Effector memory CD8-positive, alpha-beta T cell (primary cell): ENCODE data around the gene SLCO3A1.

ENCODE experiments used
- ATAC-seq: fragments of 150-1000 bp; cut with Tn5 transposase; replicated peaks from 2 replicates; pipeline ENCODE4 v1.10.0; 2021; ENCODE audit warnings: mild to moderate bottlenecking, moderate library complexity
- DNase-seq, 3 experiments: peaks; one replicate each; pipeline ENCODE4 v3.0.0; 2021
- H3K27ac Mint-ChIP-seq, 2 donors: one replicate each; pipeline ENCODE4 v1.8.0; 2022; ENCODE audit warnings: mild to moderate bottlenecking in 2 of 2, mixed read lengths in 2 of 2, moderate library complexity in 2 of 2
- H3K27me3 Mint-ChIP-seq, 2 donors: one replicate each; pipeline ENCODE4 v1.8.0; 2022; ENCODE audit warnings: mixed read lengths in 2 of 2
- H3K36me3 Mint-ChIP-seq: one replicate; pipeline ENCODE4 v1.8.0; 2022; ENCODE audit warnings: mild to moderate bottlenecking, moderate library complexity, mixed read lengths; ENCODE audit not compliant: insufficient read depth
- H3K4me1 Mint-ChIP-seq, 2 donors: one replicate each; pipeline ENCODE4 v1.8.0; 2022; ENCODE audit warnings: low read depth in 2 of 2, mixed read lengths in 2 of 2
- H3K4me3 Mint-ChIP-seq, 2 donors: one replicate each; pipeline ENCODE4 v1.8.0; 2022; ENCODE audit warnings: mild to moderate bottlenecking in 2 of 2, mixed read lengths in 2 of 2, moderate library complexity in 2 of 2
- H3K9me3 Mint-ChIP-seq, 2 donors: one replicate each; pipeline ENCODE4 v1.8.0; 2022; ENCODE audit warnings: mixed read lengths in 2 of 2

Gene SLCO3A1

DNA sequence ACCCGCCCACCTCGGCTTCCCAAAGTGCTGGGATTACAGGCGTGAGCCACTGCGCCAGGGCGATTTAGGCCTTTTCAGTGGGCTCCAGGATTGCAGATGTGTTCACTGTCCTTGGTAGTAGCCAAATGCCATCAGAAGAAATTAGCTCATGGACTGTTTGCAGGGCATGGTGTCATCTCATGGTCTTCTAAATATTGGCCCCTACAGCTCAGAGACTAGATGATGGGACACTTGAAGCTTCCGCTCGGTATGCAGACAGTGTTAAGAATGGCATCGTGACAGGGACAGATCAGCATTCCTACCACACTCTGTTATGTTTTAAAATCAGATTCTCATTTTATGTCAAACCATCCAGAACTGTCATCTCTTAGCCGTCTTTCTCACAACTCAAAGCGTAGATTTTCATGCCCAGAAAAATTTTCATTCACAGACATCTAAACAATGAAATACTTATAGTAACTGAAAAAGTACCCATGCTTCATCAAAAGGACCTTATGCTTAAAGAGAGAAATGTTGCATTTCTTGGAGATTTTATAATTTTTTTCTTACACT, 24.9 kb downstream of the SLCO3A1 start:
- Mint-ChIP-seq H3K36me3 (peaks cover 2% of the 10 kb centered on the region), H3K27me3 (no peaks in the 10 kb centered on the region), H3K4me1 (peaks cover 27 to 46% of the 10 kb centered on the region in 2 donors), H3K9me3 (no peaks in the 10 kb centered on the region), H3K27ac (peak overlapping the region; percentile 2 to 38), H3K4me3 (no peak overlapping the region)
- no peak for DNase-seq
- no peak for ATAC-seq

DNA sequence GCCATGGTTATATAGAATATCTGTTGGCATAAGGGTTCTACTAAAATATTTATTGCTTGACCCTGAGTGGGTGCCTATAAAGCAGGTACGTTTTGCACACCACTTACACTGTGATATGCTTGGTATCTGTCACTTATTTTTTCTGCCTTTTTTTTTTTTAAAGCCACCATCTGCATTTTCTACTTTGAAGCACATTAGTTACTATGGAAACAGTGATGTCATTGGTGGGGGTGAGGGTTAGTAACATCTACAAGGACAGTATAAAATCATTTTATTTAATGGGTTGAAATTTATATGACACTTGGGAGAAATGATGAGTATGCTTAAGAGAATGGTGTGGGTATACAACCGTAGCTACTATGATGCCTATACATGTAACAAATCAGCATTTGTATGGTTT, 25.6 kb downstream of the SLCO3A1 start:
- no peak for DNase-seq

DNA sequence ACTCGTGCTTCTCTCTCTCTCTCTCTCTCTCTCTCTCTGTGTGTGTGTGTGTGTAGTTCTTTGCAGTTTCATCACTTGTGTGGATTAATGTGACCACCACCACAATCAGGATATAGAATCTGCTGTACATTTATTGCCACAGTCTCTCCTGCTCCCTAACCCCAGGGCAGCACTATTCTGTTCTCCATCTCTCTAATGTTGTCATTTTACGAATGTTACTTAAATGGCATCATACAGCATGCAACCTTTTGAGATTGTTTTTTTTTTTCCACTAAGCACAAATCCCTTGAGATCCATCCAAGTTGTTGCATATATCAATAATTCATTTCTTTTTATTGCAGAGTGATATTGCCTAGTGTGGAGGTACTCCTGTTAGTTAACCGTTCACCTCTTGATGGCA, 26.9 kb downstream of the SLCO3A1 start:
- no peak overlapping the region for H3K4me3 Mint-ChIP-seq
- ATAC-seq (no peak), DNase-seq (no peak)
- no peaks in the 10 kb centered on the region for H3K27me3 Mint-ChIP-seq
- no peaks in the 10 kb centered on the region for H3K9me3 Mint-ChIP-seq
- peaks cover 29 to 43% of the 10 kb centered on the region in 2 donors for H3K4me1 Mint-ChIP-seq
- H3K36me3 Mint-ChIP-seq: peaks cover 9% of the 10 kb centered on the region
- peak overlapping the region; percentile 1 to 66 for H3K27ac Mint-ChIP-seq

More for the DNA sequence above, 25.6 kb downstream of the SLCO3A1 start:
- Mint-ChIP-seq H3K4me1 (peaks cover 31 to 48% of the 10 kb centered on the region in 2 donors), H3K36me3 (peaks cover 4% of the 10 kb centered on the region), H3K27ac (peak overlapping the region in 1 of 2 donors; percentile 38), H3K27me3 (no peaks in the 10 kb centered on the region), H3K9me3 (no peaks in the 10 kb centered on the region), H3K4me3 (no peak overlapping the region)
- no peak for ATAC-seq

DNA sequence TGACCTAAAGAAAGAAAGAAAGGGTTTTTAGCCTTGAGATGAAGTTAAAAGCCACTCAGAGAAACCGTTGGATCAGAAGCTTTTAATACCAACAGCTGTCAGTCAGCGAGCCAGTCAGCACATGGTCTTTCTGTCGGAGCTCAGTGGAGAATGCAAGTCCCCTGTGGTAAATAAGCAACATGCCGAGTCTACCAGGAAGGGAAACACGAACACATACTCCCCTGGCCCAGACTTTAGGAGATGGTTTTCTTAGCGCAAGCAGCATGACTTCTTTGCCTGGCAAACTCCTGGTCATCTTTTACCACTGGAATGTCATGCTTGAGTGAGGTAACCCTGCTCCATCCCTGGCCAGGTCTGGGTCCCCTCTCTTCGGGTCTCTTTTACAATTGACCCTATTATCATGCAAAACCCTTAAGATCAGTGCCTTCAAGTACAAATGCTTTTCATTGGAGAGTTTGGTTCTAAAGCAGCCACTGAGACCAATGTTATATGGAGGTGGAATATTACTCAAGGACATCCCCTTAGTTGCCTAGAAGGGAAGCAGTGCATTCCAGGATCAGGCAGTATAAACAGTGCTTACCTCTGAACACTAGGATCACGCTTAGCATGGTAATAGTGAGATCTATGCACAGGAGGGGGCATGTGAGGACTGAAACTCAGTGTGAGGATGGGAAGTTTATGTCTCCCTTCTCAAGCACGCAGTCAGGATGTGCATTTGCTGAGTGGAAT, 28.2 kb downstream of the SLCO3A1 start:
- Mint-ChIP-seq H3K4me3 (no peak overlapping the region), H3K9me3 (no peaks in the 10 kb centered on the region), H3K27me3 (no peaks in the 10 kb centered on the region), H3K27ac (no peak overlapping the region), H3K4me1 (peaks cover 39 to 46% of the 10 kb centered on the region in 2 donors), H3K36me3 (peaks cover 12% of the 10 kb centered on the region)
- ATAC-seq: no peak
- DNase-seq: no peak

DNA sequence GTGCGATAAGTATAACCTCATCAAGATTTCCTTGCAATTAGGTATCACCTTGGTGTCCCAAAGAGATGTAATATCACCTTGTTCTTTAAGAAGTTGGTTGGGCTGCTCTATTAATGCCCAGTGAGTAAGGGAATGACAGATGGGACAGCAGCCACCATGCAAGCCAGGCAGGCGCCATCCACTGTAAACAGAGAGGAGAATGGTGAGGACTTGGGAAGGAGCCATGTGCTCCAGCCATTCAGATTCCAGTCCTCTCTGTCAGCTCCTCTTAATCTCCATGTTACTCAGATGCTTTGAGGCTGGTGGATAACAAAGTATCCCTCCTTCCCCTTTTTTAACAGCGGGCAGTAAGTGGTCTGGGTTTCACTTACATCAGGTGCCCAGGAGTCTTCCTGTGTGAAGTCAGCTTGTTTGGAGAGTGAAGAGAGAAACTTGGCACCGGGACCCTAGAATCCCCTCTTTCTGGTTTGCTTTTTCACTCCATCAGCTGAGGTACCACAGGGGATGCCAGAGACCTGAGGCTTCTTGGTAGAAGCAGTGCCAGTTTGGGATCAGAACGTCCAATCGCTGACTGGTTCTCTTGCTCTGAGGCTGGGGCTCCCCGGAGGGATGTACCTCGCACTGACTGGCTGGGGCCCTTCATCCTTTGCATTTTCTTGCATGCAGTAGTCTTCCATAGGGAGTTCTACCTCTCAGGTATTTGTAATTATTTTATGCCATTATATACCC, 29.5 kb downstream of the SLCO3A1 start:
- H3K4me1 Mint-ChIP-seq: peaks cover 47 to 50% of the 10 kb centered on the region in 2 donors
- H3K4me3 Mint-ChIP-seq: no peak overlapping the region

DNA sequence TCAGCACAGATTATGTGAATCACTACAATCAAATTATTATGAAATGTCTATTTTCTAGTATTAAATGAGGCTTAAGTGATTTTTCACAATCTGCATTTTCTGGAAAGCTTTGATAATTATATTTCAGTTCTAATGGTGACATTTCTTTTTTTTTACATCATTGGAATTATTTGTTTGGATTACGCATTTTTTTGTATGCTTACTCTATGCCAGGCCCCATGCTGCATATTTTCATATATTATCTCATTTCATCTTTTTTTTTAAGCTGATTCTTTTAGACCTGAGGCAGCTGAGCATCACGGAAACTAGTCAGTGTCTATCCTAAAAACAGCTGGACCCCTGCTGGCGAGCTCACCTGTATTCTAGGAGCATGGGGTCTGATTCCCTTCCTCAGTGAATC, 31.1 kb downstream of the SLCO3A1 start:
- Mint-ChIP-seq H3K9me3 (no peaks in the 10 kb centered on the region), H3K4me3 (no peak overlapping the region), H3K27ac (no peak overlapping the region), H3K36me3 (peaks cover 12% of the 10 kb centered on the region), H3K4me1 (peaks cover 50 to 52% of the 10 kb centered on the region in 2 donors), H3K27me3 (no peaks in the 10 kb centered on the region)
- DNase-seq: no peak
- no peak for ATAC-seq

More for the DNA sequence above, 29.5 kb downstream of the SLCO3A1 start:
- no peaks in the 10 kb centered on the region for H3K9me3 Mint-ChIP-seq
- H3K27me3 Mint-ChIP-seq: no peaks in the 10 kb centered on the region
- no peak for ATAC-seq
- peaks cover 12% of the 10 kb centered on the region for H3K36me3 Mint-ChIP-seq
- no peak for DNase-seq
- peak overlapping the region; percentile 44 to 52 for H3K27ac Mint-ChIP-seq

DNA sequence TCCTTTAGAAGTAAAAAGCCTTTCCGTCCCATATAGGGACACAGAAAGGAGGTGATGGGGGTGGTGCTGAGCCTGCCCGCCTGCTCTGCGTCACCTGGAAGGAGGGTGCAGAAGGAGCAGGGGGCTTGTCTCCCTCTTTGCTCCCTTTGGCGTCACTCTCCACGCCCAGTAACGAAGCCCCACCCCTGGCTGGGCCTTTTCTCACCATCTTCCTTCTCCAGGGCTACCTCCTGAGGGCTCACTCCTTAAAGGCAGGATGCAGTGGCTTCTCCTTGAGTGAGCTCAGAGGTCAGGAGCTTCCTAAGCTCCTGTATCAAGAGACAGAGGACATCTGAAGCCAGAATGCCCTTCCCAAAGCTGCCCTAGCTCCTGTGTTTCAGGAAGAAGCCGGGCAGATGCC, 31.5 kb downstream of the SLCO3A1 start:
- no peaks in the 10 kb centered on the region for H3K9me3 Mint-ChIP-seq
- H3K4me1 Mint-ChIP-seq: peaks cover 49 to 51% of the 10 kb centered on the region in 2 donors
- H3K27me3 Mint-ChIP-seq: no peaks in the 10 kb centered on the region
- ATAC-seq (no peak), DNase-seq (no peak)
- H3K27ac Mint-ChIP-seq: no peak overlapping the region
- H3K4me3 Mint-ChIP-seq: no peak overlapping the region
- peaks cover 10% of the 10 kb centered on the region for H3K36me3 Mint-ChIP-seq

DNA sequence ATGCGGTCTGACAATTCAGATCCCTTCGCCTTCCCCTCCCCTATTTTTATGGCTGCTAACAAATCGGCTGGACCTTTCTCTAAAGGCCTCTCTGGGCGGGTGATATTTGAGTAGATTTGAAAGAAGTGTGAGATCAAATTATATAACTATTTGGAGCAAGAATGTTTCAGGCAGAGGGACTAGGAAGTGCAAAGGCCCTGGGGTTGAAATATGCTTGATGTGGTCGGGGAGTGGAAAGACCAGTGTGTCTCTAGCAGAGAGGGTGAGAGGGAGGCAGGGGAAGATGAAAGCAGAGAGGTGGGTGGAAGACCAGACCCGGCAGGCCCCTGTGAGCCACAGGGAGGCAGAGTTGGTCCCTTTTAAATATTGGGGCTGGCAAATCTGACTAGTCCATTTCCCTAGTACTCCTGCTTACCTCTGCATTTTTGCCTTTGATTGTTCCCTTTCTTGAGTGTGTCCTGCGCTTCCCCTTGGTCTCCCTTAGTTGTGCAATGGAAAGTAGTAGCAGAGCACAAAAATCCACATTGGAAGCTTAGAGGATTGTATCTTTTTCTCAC, 32.3 kb downstream of the SLCO3A1 start:
- Mint-ChIP-seq H3K27ac (peak overlapping the region; percentile 54 to 76), H3K27me3 (no peaks in the 10 kb centered on the region), H3K4me1 (peaks cover 46 to 50% of the 10 kb centered on the region in 2 donors), H3K36me3 (peaks cover 10% of the 10 kb centered on the region), H3K9me3 (no peaks in the 10 kb centered on the region), H3K4me3 (no peak overlapping the region)
- DNase-seq (no peak), ATAC-seq (no peak)

DNA sequence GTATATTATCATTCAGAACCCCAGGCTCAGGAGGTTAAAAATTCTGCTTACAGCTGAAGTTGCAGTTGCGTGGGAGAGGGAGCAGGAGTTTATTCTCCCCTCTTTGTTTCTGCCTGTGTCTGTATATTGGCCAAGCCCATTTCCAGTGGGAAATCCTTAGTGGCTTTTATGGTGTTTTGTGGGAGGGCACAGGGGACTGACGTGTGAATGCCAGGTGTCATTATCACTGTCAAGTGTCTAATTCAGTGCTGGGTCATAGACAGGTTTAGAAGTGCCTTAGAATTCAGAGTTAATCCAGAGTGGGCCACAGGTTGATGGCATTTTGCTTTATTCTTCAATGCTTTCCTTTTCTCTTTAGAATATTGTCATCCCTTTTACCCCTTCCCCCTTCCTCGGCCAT, 33.4 kb downstream of the SLCO3A1 start:
- H3K36me3 Mint-ChIP-seq: peaks cover 10% of the 10 kb centered on the region
- no peaks in the 10 kb centered on the region for H3K27me3 Mint-ChIP-seq
- DNase-seq: no peak
- peak overlapping the region; percentile 35 to 54 for H3K27ac Mint-ChIP-seq
- no peak overlapping the region for H3K4me3 Mint-ChIP-seq
- H3K4me1 Mint-ChIP-seq: peaks cover 46 to 56% of the 10 kb centered on the region in 2 donors
- no peaks in the 10 kb centered on the region for H3K9me3 Mint-ChIP-seq
- peak; percentile 19 for ATAC-seq

DNA sequence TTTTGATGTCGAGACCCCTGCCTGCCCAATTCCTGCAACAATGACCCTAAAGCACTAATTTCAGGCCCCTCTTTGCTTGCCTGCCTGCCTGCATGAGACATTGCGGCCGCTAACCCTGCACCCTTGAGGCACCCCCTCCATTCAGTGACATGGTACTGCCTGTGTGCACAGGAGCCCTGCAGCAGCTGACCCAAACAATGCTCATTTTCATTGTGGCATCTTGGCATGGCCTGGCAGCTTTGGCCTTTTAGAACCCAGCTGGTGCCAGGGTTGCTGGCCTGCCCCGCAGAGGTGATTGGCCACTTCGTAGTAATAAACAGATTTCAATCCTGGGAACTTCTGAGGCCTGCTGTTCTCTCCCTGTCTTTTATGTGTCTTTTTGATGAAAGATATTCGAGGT, 33.8 kb downstream of the SLCO3A1 start:
- Mint-ChIP-seq H3K4me3 (no peak overlapping the region), H3K27me3 (no peaks in the 10 kb centered on the region), H3K36me3 (peaks cover 10% of the 10 kb centered on the region), H3K4me1 (peaks cover 46 to 56% of the 10 kb centered on the region in 2 donors), H3K27ac (peak overlapping the region; percentile 35 to 54), H3K9me3 (no peaks in the 10 kb centered on the region)
- DNase-seq (no peak), ATAC-seq (no peak)

DNA sequence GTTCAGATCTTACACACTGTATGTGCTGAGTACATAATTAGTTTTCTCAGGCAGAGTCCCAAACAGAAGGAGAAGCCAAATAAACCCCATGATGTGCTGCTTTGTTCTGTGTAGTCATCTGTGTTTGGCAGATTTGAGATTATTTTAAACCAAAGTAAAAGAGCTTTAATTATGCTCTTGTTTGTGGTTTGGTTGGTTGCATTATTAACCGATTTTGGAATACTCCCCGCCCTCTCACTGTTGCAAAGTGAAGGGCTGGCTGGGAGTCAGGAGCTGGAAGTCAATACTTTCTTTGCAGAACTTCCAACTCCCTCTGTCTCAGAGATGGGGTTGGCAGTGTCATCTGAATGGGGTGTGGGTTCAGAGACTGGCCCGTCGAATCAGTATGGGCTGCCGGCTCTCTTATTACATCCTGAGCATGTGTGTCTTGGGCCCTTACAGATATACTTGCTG, 34.4 kb downstream of the SLCO3A1 start:
- Mint-ChIP-seq H3K4me3 (no peak overlapping the region), H3K4me1 (peaks cover 46 to 56% of the 10 kb centered on the region in 2 donors), H3K27me3 (no peaks in the 10 kb centered on the region), H3K9me3 (no peaks in the 10 kb centered on the region), H3K27ac (no peak overlapping the region), H3K36me3 (peaks cover 10% of the 10 kb centered on the region)
- DNase-seq: no peak
- no peak for ATAC-seq

DNA sequence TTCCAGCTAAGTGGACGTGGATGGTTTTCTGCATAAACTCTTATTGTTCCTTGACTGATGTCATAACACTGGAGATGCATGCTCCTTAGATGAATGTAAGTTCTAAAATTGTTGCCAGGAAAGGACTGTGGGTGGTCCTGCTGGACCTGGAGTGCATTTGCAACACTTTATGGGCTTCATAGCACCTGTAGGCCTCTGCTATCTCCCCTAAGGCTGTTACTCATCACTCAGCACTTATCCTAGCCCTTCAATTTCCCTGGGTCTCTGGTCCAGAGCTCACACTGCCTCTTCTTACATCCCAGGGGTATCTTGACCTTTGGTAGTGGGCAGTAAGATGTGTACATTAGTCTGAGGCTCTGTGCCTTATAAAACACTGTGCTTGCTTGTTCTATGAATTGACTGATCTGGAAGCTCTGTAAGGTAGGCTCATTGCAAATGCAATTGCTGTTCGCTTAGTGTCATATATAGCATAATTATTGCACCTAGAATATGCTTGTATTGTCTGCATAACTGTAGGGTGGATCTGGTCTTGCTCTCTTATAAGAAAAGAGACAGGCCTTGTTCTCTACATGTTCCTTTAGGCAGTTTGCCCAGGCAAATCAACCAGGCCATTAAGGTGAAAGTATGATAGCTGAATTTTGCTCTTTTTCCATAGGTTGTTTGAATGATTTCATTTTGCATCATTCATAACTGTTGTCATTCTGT, 35.8 kb downstream of the SLCO3A1 start:
- no peak for ATAC-seq
- H3K27ac Mint-ChIP-seq: peak overlapping the region; percentile 27 to 69
- no peaks in the 10 kb centered on the region for H3K27me3 Mint-ChIP-seq
- H3K4me3 Mint-ChIP-seq: no peak overlapping the region
- H3K4me1 Mint-ChIP-seq: peaks cover 48 to 57% of the 10 kb centered on the region in 2 donors
- DNase-seq: no peak
- H3K9me3 Mint-ChIP-seq: no peaks in the 10 kb centered on the region
- H3K36me3 Mint-ChIP-seq: peaks cover 7% of the 10 kb centered on the region

DNA sequence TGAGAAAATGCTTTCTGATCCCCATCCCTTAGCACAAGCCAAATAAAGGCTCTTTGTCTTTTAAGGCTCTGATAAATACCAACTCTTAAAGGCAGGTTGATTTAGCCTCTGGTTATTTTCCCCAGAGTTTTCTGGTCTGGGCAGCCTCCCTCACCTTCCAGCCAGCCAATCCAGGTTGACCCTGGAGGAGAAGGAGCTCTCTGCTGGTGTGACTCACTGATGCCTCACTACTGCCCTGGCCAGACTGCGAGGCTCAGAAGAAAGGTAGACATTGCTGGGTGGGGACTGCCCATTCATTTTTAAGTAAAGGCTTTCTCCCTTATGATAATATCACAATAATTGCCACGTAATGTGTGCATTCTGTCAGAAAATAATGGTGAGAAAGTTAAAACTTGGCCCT, 37.1 kb downstream of the SLCO3A1 start:
- DNase-seq (no peak), ATAC-seq (no peak)
- H3K4me1 Mint-ChIP-seq: peaks cover 48 to 66% of the 10 kb centered on the region in 2 donors
- peak overlapping the region in 1 of 2 donors; percentile 24 for H3K27ac Mint-ChIP-seq
- H3K9me3 Mint-ChIP-seq: no peaks in the 10 kb centered on the region
- peaks cover 3% of the 10 kb centered on the region for H3K36me3 Mint-ChIP-seq
- no peaks in the 10 kb centered on the region for H3K27me3 Mint-ChIP-seq
- H3K4me3 Mint-ChIP-seq: no peak overlapping the region
